Neutrophil (primary cell): ENCODE data around the gene AQP1.

Experiments used
- H3K27ac ChIP-seq: fragments of 200-600 bp; sonication (generic); 2 replicates; pipeline ENCODE4 v1.5.1; 2016; ENCODE audit warnings: mild to moderate bottlenecking, moderate library complexity
- H3K27me3 ChIP-seq: fragments of 200-600 bp; sonication (generic); 2 replicates; pipeline ENCODE4 v1.6.0; 2016; ENCODE audit warnings: mild to moderate bottlenecking
- H3K36me3 ChIP-seq: fragments of 200-600 bp; sonication (generic); 2 replicates; pipeline ENCODE4 v1.5.1; 2017
- H3K4me1 ChIP-seq, 2 experiments: fragments of 200-600 bp in 1 of 2; sonication (generic) in 1 of 2; 1 replicate in 1 of 2; 2 replicates in 1 of 2; pipeline versions ENCODE4 v1.5.1 to v1.6.1; 2013 to 2016; ENCODE audit warnings: low read depth in 1 of 2, low read length in 1 of 2, mild to moderate bottlenecking in 1 of 2, moderate library complexity in 1 of 2; ENCODE audit not compliant: control insufficient read depth in 1 of 2, insufficient read depth in 1 of 2
- H3K4me3 ChIP-seq, 2 experiments: fragments of 200-600 bp in 1 of 2; sonication (generic) in 1 of 2; 1 replicate in 1 of 2; 2 replicates in 1 of 2; pipeline ENCODE4 v1.5.1; 2013 to 2016; ENCODE audit warnings: low read depth in 1 of 2, low read length in 1 of 2, mild to moderate bottlenecking in 1 of 2, moderate library complexity in 1 of 2
- H3K9me3 ChIP-seq: fragments of 200-600 bp; sonication (generic); 2 replicates; pipeline ENCODE4 v1.5.1; 2016
- TF ChIP-seq, protein P1 (sequence below): fragments of 200-600 bp; sonication (generic); IDR thresholded peaks from 2 replicates; pipeline ENCODE4 v1.5.1; 2016; ENCODE audit warnings: antibody characterized with exemption

The AQP1 gene

GRCh38 chr7:30911561-30911969 lies at the start of gene AQP1:
Gene AQP1, plus strand, starts transcription at chr7:30911853. Its CDS starts 57 bp downstream, at chr7:30911910.
- H3K4me1 ChIP-seq, result no peaks in the 10 kb centered on the region
- H3K27ac ChIP-seq, result no peak within 1 kb of the TSS
- H3K36me3 ChIP-seq, result no peaks in the 10 kb centered on the region
- H3K4me3 ChIP-seq, result no peak within 1 kb of the TSS
- no peaks in the 10 kb centered on the region for H3K9me3 ChIP-seq
- TF ChIP-seq, protein P1, sequence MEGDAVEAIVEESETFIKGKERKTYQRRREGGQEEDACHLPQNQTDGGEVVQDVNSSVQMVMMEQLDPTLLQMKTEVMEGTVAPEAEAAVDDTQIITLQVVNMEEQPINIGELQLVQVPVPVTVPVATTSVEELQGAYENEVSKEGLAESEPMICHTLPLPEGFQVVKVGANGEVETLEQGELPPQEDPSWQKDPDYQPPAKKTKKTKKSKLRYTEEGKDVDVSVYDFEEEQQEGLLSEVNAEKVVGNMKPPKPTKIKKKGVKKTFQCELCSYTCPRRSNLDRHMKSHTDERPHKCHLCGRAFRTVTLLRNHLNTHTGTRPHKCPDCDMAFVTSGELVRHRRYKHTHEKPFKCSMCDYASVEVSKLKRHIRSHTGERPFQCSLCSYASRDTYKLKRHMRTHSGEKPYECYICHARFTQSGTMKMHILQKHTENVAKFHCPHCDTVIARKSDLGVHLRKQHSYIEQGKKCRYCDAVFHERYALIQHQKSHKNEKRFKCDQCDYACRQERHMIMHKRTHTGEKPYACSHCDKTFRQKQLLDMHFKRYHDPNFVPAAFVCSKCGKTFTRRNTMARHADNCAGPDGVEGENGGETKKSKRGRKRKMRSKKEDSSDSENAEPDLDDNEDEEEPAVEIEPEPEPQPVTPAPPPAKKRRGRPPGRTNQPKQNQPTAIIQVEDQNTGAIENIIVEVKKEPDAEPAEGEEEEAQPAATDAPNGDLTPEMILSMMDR, result no peak
- peaks cover 12% of the 10 kb centered on the region for H3K27me3 ChIP-seq

DNA sequence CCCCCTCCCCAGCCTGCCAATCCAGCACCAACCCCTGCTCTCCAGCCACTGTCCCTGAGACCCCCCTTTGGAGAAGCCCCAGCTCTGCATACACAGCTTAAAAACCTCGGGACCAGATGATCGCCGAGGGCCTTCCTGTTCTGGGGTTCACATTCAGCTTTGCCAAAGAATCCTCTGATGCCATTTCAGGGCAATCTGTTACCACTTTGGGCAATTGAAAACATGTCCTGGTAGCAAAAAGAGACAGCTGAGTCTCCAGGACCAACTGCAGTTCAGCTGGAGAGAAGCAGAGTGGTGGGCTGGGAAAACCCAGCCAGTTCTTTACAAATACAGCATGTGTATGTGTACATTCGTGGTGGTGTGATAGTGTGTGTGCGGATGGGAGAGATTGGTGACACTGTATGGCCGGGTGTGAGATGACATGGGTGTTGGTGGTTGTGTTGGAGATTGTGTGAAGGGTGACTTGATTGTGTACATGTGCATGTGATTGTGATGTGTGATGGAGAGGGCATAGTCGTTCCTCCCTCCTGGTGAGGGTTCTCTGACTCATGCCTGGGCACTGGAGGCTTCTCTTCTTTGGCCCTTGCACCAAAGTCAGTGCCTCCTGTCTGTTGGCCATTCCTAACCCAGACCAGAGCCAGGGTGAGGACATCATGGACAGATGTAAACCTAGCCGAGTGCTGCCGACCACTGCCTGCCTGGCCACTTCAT lies 48.5 kb upstream of the AQP1 start:
- no peak overlapping the region for H3K4me3 ChIP-seq
- H3K27me3 ChIP-seq, result no peaks in the 10 kb centered on the region
- no peak overlapping the region for H3K27ac ChIP-seq
- H3K36me3 ChIP-seq, result no peaks in the 10 kb centered on the region
- no peaks in the 10 kb centered on the region for H3K9me3 ChIP-seq
- TF ChIP-seq, protein P1, result no peak
- no peaks in the 10 kb centered on the region for H3K4me1 ChIP-seq

DNA sequence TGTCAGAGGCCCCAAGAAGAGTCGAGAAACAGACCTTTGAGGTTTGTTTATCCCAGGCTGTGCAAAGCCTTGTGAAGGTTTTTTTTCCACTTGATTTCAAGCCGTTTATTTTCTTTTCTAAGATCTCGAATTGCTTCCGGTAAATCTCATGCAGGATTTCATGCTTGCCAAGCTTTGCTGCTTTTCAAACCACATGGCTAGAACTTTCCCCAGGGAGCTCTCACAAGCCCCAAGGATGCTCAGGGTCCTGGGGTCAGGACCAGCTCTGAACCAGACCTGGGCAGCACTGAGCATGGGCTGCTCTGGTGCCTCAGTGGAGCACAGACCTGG lies 48.0 kb upstream of the AQP1 start:
- H3K27ac ChIP-seq, result no peak overlapping the region
- TF ChIP-seq, protein P1, result no peak
- H3K36me3 ChIP-seq, result no peaks in the 10 kb centered on the region

DNA sequence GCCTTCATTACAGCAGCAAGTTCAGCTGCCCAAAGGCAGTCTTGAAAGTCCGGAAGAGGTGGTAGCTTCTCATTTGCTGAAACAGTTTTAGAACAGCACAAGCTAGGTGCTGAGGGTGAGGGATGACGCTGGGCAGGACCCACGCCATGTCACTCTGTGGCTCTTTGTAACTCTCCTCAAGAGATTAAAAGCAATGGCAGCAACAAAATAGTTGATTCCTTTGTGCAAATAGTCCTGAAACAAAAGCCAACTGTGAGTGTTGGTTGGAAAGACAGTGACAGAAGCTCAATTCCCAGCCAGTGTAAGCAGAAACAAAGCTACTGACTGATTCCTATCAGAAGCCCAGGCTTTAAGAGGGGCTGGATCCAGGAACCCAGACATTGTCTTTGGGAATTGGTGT lies 47.6 kb upstream of the AQP1 start:
- no peaks in the 10 kb centered on the region for H3K4me1 ChIP-seq
- TF ChIP-seq, protein P1, result no peak

More for the DNA sequence above, 48.0 kb upstream of the AQP1 start:
- H3K4me1 ChIP-seq, result no peaks in the 10 kb centered on the region
- H3K4me3 ChIP-seq, result no peak overlapping the region
- no peaks in the 10 kb centered on the region for H3K27me3 ChIP-seq
- no peaks in the 10 kb centered on the region for H3K9me3 ChIP-seq

DNA sequence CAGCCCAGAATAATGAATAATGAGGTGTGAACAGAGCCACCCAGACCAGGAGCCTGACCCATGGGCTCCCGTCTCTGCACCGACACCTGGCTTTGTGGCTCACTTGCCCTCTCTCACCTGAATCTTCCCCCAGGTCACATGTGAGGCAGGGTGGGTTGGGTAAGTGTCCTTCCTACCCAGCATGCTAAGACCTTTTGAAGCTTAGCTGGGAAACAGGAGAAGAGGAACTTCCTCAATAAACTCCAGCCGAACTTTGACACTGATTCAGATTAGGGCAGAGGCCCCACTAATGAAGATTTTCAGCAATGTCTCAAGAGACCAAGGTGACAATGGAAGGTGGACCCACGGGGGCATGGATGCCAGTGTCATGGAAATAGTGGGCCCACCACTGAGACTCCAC lies 46.6 kb upstream of the AQP1 start:
- TF ChIP-seq, protein P1, result no peak
- no peaks in the 10 kb centered on the region for H3K36me3 ChIP-seq
- no peak overlapping the region for H3K27ac ChIP-seq
- no peak overlapping the region for H3K4me3 ChIP-seq
- H3K4me1 ChIP-seq, result no peaks in the 10 kb centered on the region
- H3K9me3 ChIP-seq, result no peaks in the 10 kb centered on the region
- H3K27me3 ChIP-seq, result no peaks in the 10 kb centered on the region

More for the DNA sequence above, 47.6 kb upstream of the AQP1 start:
- H3K4me3 ChIP-seq, result no peak overlapping the region
- no peaks in the 10 kb centered on the region for H3K9me3 ChIP-seq
- H3K27me3 ChIP-seq, result no peaks in the 10 kb centered on the region
- no peak overlapping the region for H3K27ac ChIP-seq
- no peaks in the 10 kb centered on the region for H3K36me3 ChIP-seq
